ENCODE measurements around the gene THUMPD3. TPM values are rescaled to one million over a fixed set of nuclear protein-coding genes. Genes with fewer than 3 reads are reported as not detected.
A peak's percentile ranks its signal among the peaks of the same experiment; 100 is the strongest.

The THUMPD3 gene
- polyA plus RNA-seq, 1 donor: 32.2 TPM

DNA sequence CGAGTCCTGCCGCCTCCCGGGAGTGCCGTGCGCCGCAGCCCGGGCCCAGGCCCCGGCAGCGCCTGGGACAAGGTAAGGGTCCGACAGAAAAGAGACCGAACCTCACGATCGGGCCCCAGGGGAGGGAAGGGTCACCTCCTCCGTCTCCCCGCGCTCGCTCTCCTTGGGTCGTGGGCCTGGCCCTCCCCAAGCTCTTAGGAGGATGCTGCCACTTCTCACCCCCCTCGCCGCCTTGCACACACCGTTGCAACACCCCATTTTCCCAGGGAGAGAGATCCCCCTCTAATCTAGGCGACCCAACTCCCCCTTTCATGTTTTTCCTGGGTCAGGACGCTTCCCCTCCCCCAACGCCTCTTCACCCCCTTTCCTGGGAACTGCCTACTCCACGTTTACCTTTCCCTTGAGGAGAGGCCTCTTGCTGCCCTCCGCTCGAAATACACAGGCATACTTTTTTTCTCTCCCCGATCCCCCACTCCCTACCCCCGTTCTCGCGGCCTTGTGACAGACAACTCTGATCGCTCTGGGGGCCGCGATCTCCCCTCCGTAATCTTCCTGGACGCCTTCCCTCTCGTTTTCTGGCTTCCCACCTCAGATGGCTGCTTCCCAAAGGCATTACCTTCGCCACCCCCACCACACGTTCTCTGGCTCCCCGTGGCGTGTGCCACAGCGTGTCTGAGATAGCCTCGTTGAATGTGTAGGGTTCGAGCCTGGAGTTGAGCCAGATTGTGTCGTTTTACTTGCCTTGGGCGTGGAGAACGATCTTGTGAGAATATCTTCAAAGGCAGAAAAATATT lies 35.2 kb downstream of the THUMPD3 start:
- no peak for DNase-seq (ENCODE audit: low read depth)

- DNase-seq (ENCODE audit: low read depth): no peak
Measured at GRCh38 chr3:9398700-9399336, 36.0 kb downstream of the THUMPD3 start.

DNA sequence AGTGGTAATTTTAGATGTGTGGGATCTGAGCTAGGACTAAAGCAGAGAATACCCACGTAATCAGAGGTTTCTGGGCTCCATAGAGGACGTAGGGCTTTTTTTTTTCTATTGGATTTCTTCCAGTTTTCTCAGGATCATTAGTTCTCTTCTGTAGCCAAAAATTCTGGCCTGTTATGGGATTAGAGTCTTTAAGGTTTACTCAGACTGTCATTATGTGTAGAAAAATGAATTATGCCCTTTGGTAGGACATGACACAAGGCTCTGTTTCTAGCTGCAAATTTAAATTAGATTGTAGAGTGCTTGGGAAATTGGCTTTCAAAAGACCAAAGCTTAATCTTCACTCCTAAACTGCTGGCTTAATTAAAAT lies 36.5 kb downstream of the THUMPD3 start:
- no peak for DNase-seq (ENCODE audit: low read depth)

DNA sequence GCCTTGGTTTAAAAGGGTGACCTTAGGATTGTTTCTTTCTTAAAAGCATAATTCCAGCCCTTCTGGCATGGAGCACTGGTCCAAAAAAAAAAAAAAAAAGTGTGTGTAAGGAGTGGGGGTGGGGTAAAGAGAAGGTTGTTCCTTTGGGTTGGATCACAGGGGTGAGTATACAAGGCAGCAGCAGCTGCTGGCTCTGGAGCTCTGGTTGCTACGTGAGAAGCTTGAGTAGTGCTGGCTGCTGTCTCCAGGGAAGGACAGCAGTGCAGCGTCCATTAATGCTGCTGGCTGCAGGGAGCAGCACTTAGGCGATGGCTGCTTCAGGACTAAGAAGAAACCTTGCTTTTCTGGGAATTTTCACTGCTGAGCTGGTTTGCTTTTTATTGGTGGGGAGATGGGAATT lies 36.9 kb downstream of the THUMPD3 start:
- peak; percentile 90 for DNase-seq (ENCODE audit: low read depth)

DNA sequence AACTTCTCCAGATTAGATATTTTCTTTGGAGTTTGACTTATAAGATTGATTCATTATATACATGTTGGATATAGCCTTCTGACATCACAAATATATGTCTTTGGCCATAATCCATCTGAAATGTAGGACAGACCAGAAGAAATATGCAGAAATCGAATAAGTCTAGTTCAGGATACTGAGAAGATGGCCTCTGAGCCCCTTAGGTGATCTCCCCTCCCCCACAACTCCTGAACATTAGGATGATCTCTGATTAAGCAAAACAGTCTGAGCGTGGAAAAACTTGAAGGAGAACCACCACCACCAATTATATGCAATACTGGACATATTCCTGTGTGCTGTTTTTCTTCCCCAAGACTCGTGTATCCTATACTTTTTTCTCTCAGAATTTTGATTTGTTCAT lies 37.8 kb downstream of the THUMPD3 start:
- no peak for DNase-seq (ENCODE audit: low read depth)

DNA sequence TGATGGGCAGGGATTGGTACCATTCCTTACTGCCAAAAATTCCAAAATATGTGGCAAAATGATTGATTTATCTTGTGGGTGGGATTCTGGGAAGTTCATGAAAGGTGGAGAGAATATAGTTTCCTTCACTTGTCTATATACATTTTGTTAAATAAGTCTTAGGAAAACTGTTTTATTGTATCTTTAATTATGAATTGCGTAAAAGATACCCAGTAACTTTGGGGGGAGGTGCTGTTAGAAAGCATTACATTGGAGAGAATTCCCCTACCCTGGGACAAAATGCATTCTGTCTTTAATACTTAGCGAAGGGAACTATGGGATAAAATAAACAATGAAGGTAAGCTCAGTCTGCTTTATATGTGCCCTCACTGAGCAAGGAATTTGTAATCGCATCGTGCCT lies 39.1 kb downstream of the THUMPD3 start:
- DNase-seq (ENCODE audit: low read depth): no peak

DNA sequence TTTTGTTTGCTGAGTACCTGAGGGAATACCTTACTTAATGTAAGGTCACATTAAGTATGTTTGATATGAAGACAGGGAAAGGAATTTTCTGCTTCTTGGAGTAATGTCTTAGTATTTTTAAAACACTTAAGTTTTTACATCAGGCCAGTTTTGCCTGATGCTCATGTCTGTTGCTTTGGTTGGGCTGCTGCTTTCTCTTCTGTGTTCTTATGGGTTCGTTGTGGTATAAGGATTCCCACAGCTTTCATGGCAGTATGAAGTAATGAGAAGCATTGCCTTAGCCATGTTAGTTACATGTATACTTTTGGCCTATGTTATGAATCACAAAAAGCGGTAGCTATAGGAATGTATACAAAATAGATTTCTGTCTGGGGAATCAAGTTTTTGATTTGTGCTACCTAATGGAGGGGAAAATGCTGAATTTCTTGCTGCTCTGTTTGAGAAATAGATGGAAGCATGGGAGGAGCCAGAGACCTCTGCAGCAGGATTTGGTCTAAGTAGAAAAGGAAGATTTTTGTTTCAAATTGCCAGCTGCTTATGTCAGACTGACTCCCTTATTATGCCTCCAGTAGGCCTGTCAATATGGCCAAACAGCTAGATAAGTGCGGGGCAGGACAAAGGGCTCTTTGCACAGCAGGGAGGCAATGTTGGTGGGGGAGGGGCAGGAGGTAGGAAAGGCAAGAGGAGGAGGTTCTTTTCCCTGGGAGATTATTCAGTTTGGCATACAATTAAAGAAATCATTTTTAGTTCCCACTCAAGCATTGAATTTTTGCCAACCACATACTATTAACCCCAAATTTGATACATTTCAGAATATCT lies 39.8 kb downstream of the THUMPD3 start:
- DNase-seq (ENCODE audit: low read depth): no peak

- DNase-seq (ENCODE audit: low read depth): no peak
Measured at GRCh38 chr3:9403463-9403862, 40.6 kb downstream of the THUMPD3 start.

DNA sequence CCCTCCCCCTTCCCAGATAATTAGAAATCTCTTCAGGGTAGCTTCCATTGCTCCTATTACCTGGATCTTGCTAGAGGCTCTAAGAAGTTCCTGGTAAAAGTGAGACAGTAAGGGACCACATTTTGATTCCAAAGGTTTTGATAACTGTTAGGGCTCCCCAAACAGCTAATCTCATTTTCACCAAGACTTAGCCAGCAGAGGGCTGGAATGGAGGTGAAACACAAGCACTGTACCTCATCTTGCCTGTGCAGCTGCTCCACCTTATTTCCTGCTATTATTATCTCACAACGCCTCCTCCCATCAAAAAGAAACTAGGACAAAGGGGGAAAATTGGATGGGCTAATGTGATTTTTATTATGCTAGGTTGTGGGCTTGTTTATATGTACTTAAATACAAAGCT lies 41.8 kb downstream of the THUMPD3 start:
- DNase-seq (ENCODE audit: low read depth): no peak

DNA sequence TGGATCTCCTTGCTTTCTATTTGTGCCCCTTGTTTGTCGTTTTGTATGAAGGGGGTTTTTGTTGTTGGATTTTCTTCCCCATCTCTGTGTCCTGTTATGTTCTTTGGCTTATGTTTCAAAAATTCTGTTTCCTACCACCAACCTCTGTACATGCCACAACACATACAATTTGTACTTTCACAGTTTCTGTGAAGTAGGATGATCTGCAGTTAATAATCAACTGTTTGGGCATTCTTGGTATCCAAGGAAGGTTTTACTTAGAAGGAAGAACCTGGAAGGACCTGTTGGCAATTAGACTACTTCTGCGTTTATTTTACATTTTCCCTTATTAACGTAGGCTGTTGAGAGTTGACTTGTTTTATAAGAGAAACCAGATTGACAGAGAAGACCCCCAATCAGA lies 42.9 kb downstream of the THUMPD3 start:
- DNase-seq (ENCODE audit: low read depth): no peak

GRCh38 chr3:9406856-9407626 lies 44.2 kb downstream of the THUMPD3 start:
- DNase-seq (ENCODE audit: low read depth): no peak

DNA sequence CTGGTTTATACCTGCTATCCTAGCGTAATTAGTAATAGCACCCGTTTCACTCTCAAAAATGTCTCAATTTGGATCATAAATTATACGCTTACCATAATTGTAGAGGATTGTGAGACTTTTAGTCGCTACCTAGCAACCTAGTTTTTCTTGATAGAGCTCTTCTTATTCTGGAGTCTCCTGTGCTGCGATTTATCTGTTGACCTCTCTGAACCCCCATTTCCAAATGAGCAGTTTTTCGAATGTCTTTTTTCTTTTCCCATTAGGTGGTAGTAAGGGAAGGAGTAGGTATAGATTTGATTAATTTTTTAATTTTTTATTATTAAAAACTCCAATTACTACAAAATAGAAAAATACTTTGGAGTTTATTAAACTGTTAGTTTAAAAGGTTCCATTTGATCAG lies 45.2 kb downstream of the THUMPD3 start:
- DNase-seq (ENCODE audit: low read depth): no peak

DNA sequence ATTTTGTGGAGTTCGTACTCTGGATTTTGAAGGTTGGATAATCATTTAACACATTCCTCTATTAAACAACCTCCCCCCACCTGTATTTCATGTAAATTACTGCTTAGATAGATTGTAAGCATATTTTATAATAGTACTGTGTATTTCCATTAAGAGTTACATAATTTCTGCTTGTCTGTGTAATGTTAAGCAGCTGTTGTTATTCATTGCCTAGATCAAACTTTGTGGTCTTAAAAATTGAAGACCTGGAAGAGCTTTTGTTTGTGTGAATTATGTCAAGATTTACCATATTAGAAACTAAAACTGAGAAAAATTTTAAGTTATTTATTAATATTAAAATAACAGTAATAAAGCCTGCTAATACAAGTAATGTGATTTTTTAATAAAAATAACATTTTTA lies 45.7 kb downstream of the THUMPD3 start:
- DNase-seq (ENCODE audit: low read depth): no peak

- no peak for DNase-seq (ENCODE audit: low read depth)
Measured at GRCh38 chr3:9409981-9410854, 47.4 kb downstream of the THUMPD3 start.

GRCh38 chr3:9411302-9411701 lies 48.4 kb downstream of the THUMPD3 start:
- DNase-seq (ENCODE audit: low read depth): no peak

DNA sequence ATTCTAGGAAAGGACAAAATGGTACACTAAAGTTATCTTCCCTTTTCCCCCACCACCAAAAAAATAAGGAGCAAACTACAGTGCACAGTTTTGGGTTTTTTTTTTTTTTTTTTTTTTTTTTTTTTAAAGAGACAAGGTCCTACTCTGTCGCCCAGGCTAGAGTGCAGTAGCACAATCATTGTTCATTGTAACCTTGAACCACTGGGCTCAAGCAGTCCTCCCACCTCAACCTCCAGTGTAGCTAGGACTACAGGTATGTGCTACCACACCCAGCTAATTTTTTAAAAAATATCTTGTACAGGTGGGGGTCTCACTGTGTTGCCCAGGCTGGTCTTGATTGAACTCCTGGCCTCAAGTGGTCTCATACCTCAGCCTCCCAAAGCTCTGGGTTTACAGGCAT lies 49.4 kb downstream of the THUMPD3 start:
- DNase-seq (ENCODE audit: low read depth): no peak

DNA sequence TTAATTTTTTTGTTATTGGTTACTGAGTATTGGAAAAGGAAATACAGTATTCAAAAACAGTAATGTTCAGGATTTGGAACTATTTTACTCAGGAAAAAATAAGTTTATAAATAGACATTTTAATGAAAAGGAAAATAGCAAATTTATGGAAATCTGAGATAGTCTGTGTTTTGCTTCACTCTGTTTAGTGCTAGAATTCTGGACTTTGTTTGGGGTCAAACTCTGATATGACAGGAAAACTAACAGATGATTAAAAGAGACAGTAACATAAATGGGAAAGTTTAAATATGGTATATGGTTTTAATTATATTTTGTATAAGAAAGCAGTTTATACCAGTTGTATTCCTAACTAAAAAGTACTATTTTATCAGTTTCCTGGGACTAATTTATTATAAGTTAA lies 52.0 kb downstream of the THUMPD3 start:
- DNase-seq (ENCODE audit: low read depth): no peak

GRCh38 chr3:9415485-9416138 lies 52.8 kb downstream of the THUMPD3 start:
- no peak for DNase-seq (ENCODE audit: low read depth)

DNA sequence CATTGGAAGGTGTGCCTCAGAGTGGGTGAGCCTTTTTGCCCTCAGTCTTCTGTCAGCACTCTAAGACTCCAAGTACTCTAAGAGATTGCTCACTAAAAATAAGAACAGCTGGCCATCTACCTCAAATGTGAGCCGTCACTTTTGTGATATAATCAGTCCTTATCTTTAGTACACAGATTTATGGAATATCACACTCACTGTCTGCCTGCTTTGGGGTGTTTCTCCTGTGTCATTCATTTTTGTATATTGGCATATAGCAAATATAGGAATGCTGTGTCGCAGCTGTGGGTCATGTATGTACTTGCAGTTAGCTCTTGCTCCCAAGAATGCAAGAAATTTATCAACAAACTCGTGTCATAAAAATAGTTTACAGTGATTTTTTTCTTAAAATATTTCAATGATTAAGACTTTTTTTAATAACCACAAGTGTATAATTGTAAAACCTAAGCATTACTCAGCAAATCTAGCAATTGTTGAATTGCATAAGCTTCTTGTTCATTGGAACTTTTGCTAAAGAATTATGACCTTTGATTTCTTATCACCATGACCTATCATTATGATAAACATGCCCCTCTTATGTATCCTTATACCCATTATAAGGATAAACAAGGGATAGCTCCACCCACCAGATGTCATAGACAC lies 53.4 kb downstream of the THUMPD3 start:
- DNase-seq (ENCODE audit: low read depth): no peak
